GM23248 (cell line): ENCODE data around the gene SFRP5. TPM values are rescaled to one million over a fixed set of nuclear protein-coding genes. Genes with fewer than 3 reads are reported as not detected.

ENCODE experiments used
- DNase-seq: peaks from one replicate; pipeline ENCODE4 v3.0.0-alpha.2; 2015
- H2AFZ ChIP-seq: fragments of 200-600 bp; sonication (generic); 2 replicates; pipeline ENCODE4 v1.6.1; 2016; ENCODE audit warnings: antibody characterized with exemption
- H3F3A ChIP-seq: fragments of 200-600 bp; sonication (generic); 2 replicates; pipeline ENCODE4 v1.6.1; 2016; ENCODE audit warnings: mild to moderate bottlenecking, antibody characterized with exemption, mixed run types; ENCODE audit not compliant: insufficient read depth
- H3K27ac ChIP-seq: fragments of 200-600 bp; sonication (generic); 2 replicates; pipeline ENCODE4 v1.5.1; 2016; ENCODE audit warnings: mild to moderate bottlenecking
- H3K27me3 ChIP-seq: fragments of 200-600 bp; sonication (generic); replicated peaks from 2 replicates; pipeline ENCODE4 v1.6.1; 2016; ENCODE audit warnings: mild to moderate bottlenecking; ENCODE audit not compliant: insufficient read depth
- H3K36me3 ChIP-seq: fragments of 200-600 bp; sonication (generic); 2 replicates; pipeline ENCODE4 v1.6.1; 2016; ENCODE audit warnings: low read depth, mild to moderate bottlenecking
- H3K4me1 ChIP-seq: fragments of 200-600 bp; sonication (generic); 2 replicates; pipeline ENCODE4 v1.6.1; 2016; ENCODE audit warnings: mild to moderate bottlenecking; ENCODE audit not compliant: insufficient read depth
- H3K4me2 ChIP-seq: fragments of 200-600 bp; sonication (generic); one replicate; pipeline ENCODE4 v1.6.1; 2016; ENCODE audit warnings: mild to moderate bottlenecking; ENCODE audit not compliant: unreplicated experiment
- H3K4me3 ChIP-seq: fragments of 200-600 bp; sonication (generic); 2 replicates; pipeline ENCODE4 v1.5.1; 2016; ENCODE audit warnings: mild to moderate bottlenecking
- H3K79me2 ChIP-seq: fragments of 200-600 bp; sonication (generic); 2 replicates; pipeline ENCODE4 v1.6.1; 2016; ENCODE audit warnings: mild to moderate bottlenecking; ENCODE audit not compliant: insufficient read depth
- H3K9ac ChIP-seq: fragments of 200-600 bp; sonication (generic); 2 replicates; pipeline ENCODE4 v1.6.1; 2016; ENCODE audit warnings: mild to moderate bottlenecking
- H3K9me2 ChIP-seq: fragments of 200-600 bp; sonication (generic); 2 replicates; pipeline ENCODE4 v1.6.1; 2016; ENCODE audit warnings: mixed run types, mild to moderate bottlenecking, moderate library complexity; ENCODE audit not compliant: insufficient read depth
- H3K9me3 ChIP-seq: fragments of 200-600 bp; sonication (generic); one replicate; pipeline ENCODE4 v1.6.1; 2017; ENCODE audit warnings: low read depth
- H4K20me1 ChIP-seq: fragments of 200-600 bp; sonication (generic); 2 replicates; pipeline ENCODE4 v1.6.0; 2016; ENCODE audit not compliant: insufficient read depth
- EZH2 ChIP-seq: fragments of 200-600 bp; sonication (generic); IDR thresholded peaks from 2 replicates; pipeline ENCODE4 v1.6.1; 2018; ENCODE audit warnings: antibody characterized with exemption, mild to moderate bottlenecking; ENCODE audit not compliant: insufficient read depth, poor library complexity, severe bottlenecking
- EZH2phosphoT487 ChIP-seq: fragments of 200-600 bp; sonication (generic); IDR thresholded peaks from 2 replicates; pipeline ENCODE4 v1.6.1; 2018; ENCODE audit warnings: antibody characterized with exemption, moderate library complexity, mild to moderate bottlenecking, low read depth; ENCODE audit not compliant: insufficient read depth
- WGBS, 2 experiments: methylation state at CpG; one replicate each; pipeline ENCODE4 v1.1.6; 2015 to 2017; ENCODE audit warnings: low lambda C conversion rate in 2 of 2, low coverage in 1 of 2; ENCODE audit errors: missing lambda C conversion rate in 2 of 2; 5-methylcytosine and 5-hydroxymethylcytosine counted together
- in situ Hi-C: fragments of 300-500 bp; cut with MboI; formaldehyde crosslinking; loops from 2 replicates; pipeline ENCODE4 v1.15.0; 2020
- polyA plus RNA-seq: library from polyadenylated mRNA; unstranded; fragments of >200 nt; fragmentation: Nextera tagmentation; extraction: Ambion mirVana; gene quantifications from 2 replicates; pipeline ENCODE4 v1.2.1, GENCODE V29; 2016
- total RNA-seq: library from RNA; depleted of rRNA; stranded (reverse); fragments of >200 nt; shearing (Covaris generic); gene quantifications from 2 replicates; pipeline ENCODE4 v1.2.3, GENCODE V29; 2014

SFRP5 gene
- total and polyA plus RNA-seq, 2 experiments from 2014 or later = not detected

GRCh38 chr10:97764519-97764931 lies 7.3 kb downstream of the SFRP5 start:
- no peaks in the 10 kb centered on the region for H3K27me3 ChIP-seq
- TF ChIP-seq EZH2 (no peak), EZH2phosphoT487 (no peak)
- H3K9me3 ChIP-seq = no peaks in the 10 kb centered on the region
- no peak overlapping the region for H3K27ac ChIP-seq
- H3K79me2 ChIP-seq = no peaks in the 10 kb centered on the region
- in situ Hi-C loops = no loop called here
- no peaks in the 10 kb centered on the region; the same call in 1 of the 2 replicates for H3K36me3 ChIP-seq
- no peaks in the 10 kb centered on the region for H4K20me1 ChIP-seq
- H3F3A ChIP-seq = no peaks in the 10 kb centered on the region
- no peak overlapping the region for H3K4me2 ChIP-seq
- no peak overlapping the region for H3K4me3 ChIP-seq
- no peak for DNase-seq
- no peaks in the 10 kb centered on the region for H3K9me2 ChIP-seq
- no peak overlapping the region for H2AFZ ChIP-seq
- no peaks in the 10 kb centered on the region for H3K4me1 ChIP-seq
- H3K9ac ChIP-seq = no peak overlapping the region
- WGBS, 2 experiments = 73 to 74% methylated on average over 7 of the region's 7 CpGs

DNA sequence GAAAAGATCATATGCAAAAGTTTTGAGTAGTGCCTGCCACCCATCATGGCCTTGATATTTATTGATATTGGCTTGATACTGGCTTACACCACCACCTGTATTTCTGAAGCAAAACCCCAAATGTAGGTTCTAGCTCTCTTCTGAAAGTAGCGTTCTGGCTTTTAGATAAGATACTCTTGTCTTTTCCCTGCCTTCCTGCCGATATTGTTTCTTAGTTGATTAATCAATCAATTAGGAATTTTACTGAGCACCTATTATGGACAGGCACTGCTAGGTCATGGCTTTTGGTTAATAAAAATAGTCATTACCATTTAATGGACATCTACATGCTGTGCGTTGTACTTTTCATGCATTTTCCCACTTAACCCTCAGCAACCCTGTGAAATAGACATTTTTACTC lies 7.9 kb downstream of the SFRP5 start:
- no peaks in the 10 kb centered on the region for H3K4me1 ChIP-seq
- no peak for DNase-seq
- H3K4me3 ChIP-seq = no peak overlapping the region
- H3K27ac ChIP-seq = no peak overlapping the region
- no peaks in the 10 kb centered on the region for H3K27me3 ChIP-seq
- no peak overlapping the region for H3K4me2 ChIP-seq
- TF ChIP-seq EZH2phosphoT487 = no peak
- no peak for TF ChIP-seq EZH2
- no peaks in the 10 kb centered on the region for H3K9me3 ChIP-seq
- no peaks in the 10 kb centered on the region for H3K79me2 ChIP-seq
- H4K20me1 ChIP-seq = no peaks in the 10 kb centered on the region
- in situ Hi-C loops = no loop called here
- 94 to 100% methylated on average over 3 of the region's 3 CpGs for WGBS, 2 experiments
- no peaks in the 10 kb centered on the region; the same call in 1 of the 2 replicates for H3K36me3 ChIP-seq
- no peak overlapping the region for H2AFZ ChIP-seq
- no peaks in the 10 kb centered on the region for H3F3A ChIP-seq
- no peak overlapping the region for H3K9ac ChIP-seq
- H3K9me2 ChIP-seq = no peaks in the 10 kb centered on the region

- Histone ChIP-seq H4K20me1 (no peaks in the 10 kb centered on the region), H3K4me3 (no peak overlapping the region), H3F3A (no peaks in the 10 kb centered on the region), H3K4me1 (no peaks in the 10 kb centered on the region), H2AFZ (no peak overlapping the region), H3K79me2 (no peaks in the 10 kb centered on the region), H3K9me3 (no peaks in the 10 kb centered on the region), H3K9me2 (no peaks in the 10 kb centered on the region), H3K27me3 (no peaks in the 10 kb centered on the region), H3K9ac (no peak overlapping the region), H3K36me3 (no peaks in the 10 kb centered on the region; the same call in 1 of the 2 replicates), H3K27ac (no peak overlapping the region), H3K4me2 (no peak overlapping the region)
- no peak for DNase-seq
- WGBS, 2 experiments = 86 to 91% methylated on average over 2 of the region's 2 CpGs
- TF ChIP-seq EZH2 (no peak), EZH2phosphoT487 (no peak)
- in situ Hi-C loops = no loop called here
Observed at GRCh38 chr10:97763411-97763810, 8.4 kb downstream of the SFRP5 start.

DNA sequence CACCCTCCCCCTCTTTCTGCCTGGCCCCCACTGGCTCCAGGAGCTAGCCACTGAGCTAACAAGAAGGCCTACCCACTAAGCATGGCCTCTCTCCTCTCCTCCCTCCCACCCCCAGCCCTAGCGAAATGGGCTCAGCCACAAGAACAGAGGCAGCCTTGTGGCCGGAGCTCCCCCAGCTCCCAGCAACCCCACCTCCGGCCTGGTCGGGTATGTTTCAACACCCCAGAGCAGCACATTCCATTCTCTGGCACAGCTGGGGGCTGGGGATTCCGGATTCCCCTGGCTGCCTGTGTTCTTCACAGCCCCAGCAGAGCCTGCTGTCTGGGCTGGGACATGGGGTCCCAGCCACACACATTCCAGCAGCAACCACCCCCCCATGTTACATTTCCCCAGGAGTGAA lies 9.0 kb downstream of the SFRP5 start:
- Histone ChIP-seq H3K9me2 (no peaks in the 10 kb centered on the region), H2AFZ (no peak overlapping the region), H3K79me2 (no peaks in the 10 kb centered on the region), H3K9ac (no peak overlapping the region), H3K27me3 (no peaks in the 10 kb centered on the region), H4K20me1 (no peaks in the 10 kb centered on the region), H3K4me1 (no peaks in the 10 kb centered on the region), H3K4me3 (no peak overlapping the region), H3K27ac (no peak overlapping the region), H3K4me2 (no peak overlapping the region), H3F3A (no peaks in the 10 kb centered on the region), H3K9me3 (no peaks in the 10 kb centered on the region), H3K36me3 (no peaks in the 10 kb centered on the region; the same call in 1 of the 2 replicates)
- no peak for DNase-seq
- no peak for TF ChIP-seq EZH2phosphoT487
- no peak for TF ChIP-seq EZH2
- in situ Hi-C loops = no loop called here
- 69% methylated on average over 5 of the region's 5 CpGs for WGBS, 2 experiments

DNA sequence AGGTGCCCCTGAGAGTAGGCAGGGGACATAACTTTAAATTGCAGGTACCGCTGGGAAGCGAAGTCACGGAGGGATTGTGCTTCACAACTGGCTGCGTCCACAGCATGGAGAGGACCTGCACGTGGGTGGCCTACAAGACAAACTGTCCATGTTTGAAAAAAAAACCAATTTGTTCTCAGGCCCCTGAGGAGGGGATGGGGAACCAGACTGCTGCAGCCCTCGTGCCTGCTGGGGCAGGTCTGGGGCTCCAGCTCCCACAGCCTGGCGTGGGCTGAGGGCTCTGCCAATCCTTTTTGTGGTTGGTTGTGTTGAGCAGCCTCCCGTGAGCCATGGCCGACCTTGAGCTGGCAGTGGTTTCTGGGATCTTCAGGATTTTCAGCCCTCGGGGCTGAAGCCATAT lies 9.7 kb downstream of the SFRP5 start:
- in situ Hi-C loops = no loop called here
- 83 to 92% methylated on average over 10 of the region's 10 CpGs for WGBS, 2 experiments
- Histone ChIP-seq H3K4me1 (no peaks in the 10 kb centered on the region), H3K9ac (no peak overlapping the region), H3K4me2 (no peak overlapping the region), H3K27ac (no peak overlapping the region), H2AFZ (no peak overlapping the region), H4K20me1 (no peaks in the 10 kb centered on the region), H3K9me2 (no peaks in the 10 kb centered on the region), H3K36me3 (no peaks in the 10 kb centered on the region; the same call in 1 of the 2 replicates), H3F3A (no peaks in the 10 kb centered on the region), H3K79me2 (no peaks in the 10 kb centered on the region), H3K4me3 (no peak overlapping the region), H3K27me3 (no peaks in the 10 kb centered on the region), H3K9me3 (no peaks in the 10 kb centered on the region)
- TF ChIP-seq EZH2 (no peak), EZH2phosphoT487 (no peak)
- no peak for DNase-seq
